GM12878 (cell line): ENCODE data around the gene MAP2K7. TPM values are rescaled to one million over a fixed set of nuclear protein-coding genes. Genes with fewer than 3 reads are reported as not detected.

Experiments used
- ATAC-seq: fragments of 200-7000 bp; cut with Tn5 transposase; 3 replicates; pipeline ENCODE4 v1.9.1; 2020; ENCODE audit warnings: mild to moderate bottlenecking, moderate library complexity
- BruUV-seq: library from RNA; stranded (reverse); fragments of 400-500 nt; replicated peaks from 2 replicates; lab custom pipeline; 2021; lab: Mats Ljungman, UMichigan
- CTCF ChIA-PET: fragments of 300-600 bp; sonication (Branson Sonifier 250); formaldehyde crosslinking; extraction: SDS; loops from one replicate; lab custom pipeline; 2021; ENCODE audit warnings: inconsistent platforms; lab: Yijun Ruan, JAX
- POLR2A ChIA-PET: fragments of 350-600 bp; formaldehyde crosslinking; extraction: SDS; loops from one replicate; lab custom pipeline; 2021; ENCODE audit warnings: inconsistent platforms; lab: Charles Lee
- RAD21 ChIA-PET: fragments of 300-600 bp; sonication (Branson Sonifier 250); formaldehyde crosslinking; loops from one replicate; lab custom pipeline; 2023; ENCODE audit warnings: antibody characterized with exemption; ENCODE audit not compliant: unreplicated experiment; lab: Charles Lee
- SMC1A ChIA-PET: fragments of 300-600 bp; sonication (Branson Sonifier 250); formaldehyde crosslinking; loops from one replicate; lab custom pipeline; 2023; ENCODE audit not compliant: unreplicated experiment, uncharacterized antibody; lab: Charles Lee
- DNase-seq: peaks from one replicate; pipeline ENCODE4 v3.0.0-alpha.2; 2011; ENCODE audit warnings: low read depth, low spot score
- FAIRE-seq: peaks from 3 replicates; lab custom pipeline; 2011; peaks lifted over from hg19 to GRCh38; lab: Jason Lieb, UNC
- H2AFZ ChIP-seq: 2 replicates; pipeline ENCODE4 v1.6.0; 2011; ENCODE audit warnings: low read depth, low read length, control low read depth; ENCODE audit not compliant: control insufficient read depth
- H3K27ac ChIP-seq: 2 replicates; pipeline ENCODE4 v1.5.1; 2011; ENCODE audit warnings: control low read depth; ENCODE audit not compliant: control insufficient read depth, insufficient read depth
- H3K27me3 ChIP-seq, 2 experiments: replicated peaks in 1 of 2; 2 replicates each; pipeline versions ENCODE4 v1.6.0 to v1.6.1; 2011; ENCODE audit warnings: low read length in 1 of 2; ENCODE audit not compliant: control insufficient read depth in 2 of 2, insufficient read depth in 2 of 2
- H3K36me3 ChIP-seq, 2 experiments: 2 replicates each; pipeline ENCODE4 v1.5.1; 2011; ENCODE audit warnings: low read length in 1 of 2; ENCODE audit not compliant: control insufficient read depth in 2 of 2, insufficient read depth in 2 of 2
- H3K4me1 ChIP-seq: 2 replicates; pipeline ENCODE4 v1.6.1; 2011; ENCODE audit warnings: mild to moderate bottlenecking, low read length, moderate library complexity, mixed read lengths; ENCODE audit not compliant: control insufficient read depth, insufficient read depth
- H3K4me2 ChIP-seq: 2 replicates; pipeline ENCODE4 v1.6.0; 2011; ENCODE audit warnings: control low read depth; ENCODE audit not compliant: control insufficient read depth, insufficient read depth
- H3K4me3 ChIP-seq: fragments of 200-600 bp; sonication (generic); 2 replicates; pipeline ENCODE4 v1.5.1; 2016
- H3K79me2 ChIP-seq: 2 replicates; pipeline ENCODE4 v1.6.0; 2011; ENCODE audit warnings: low read length; ENCODE audit not compliant: control insufficient read depth, insufficient read depth
- H3K9ac ChIP-seq: 2 replicates; pipeline ENCODE4 v1.8.0; 2011; ENCODE audit warnings: low read length, control low read depth, mixed read lengths; ENCODE audit not compliant: control insufficient read depth, insufficient read depth
- H3K9me3 ChIP-seq: replicated peaks from 3 replicates; pipeline ENCODE4 v1.5.1; 2011; ENCODE audit warnings: mild to moderate bottlenecking, low read length; ENCODE audit not compliant: control insufficient read depth, insufficient read depth
- H4K20me1 ChIP-seq: 2 replicates; pipeline ENCODE4 v1.6.0; 2011; ENCODE audit not compliant: control insufficient read depth, insufficient read depth
- BCL3 ChIP-seq: IDR thresholded peaks from 2 replicates; pipeline ENCODE4 v1.6.1; 2011; ENCODE audit warnings: borderline replicate concordance, low read depth, mild to moderate bottlenecking, moderate library complexity, low read length; ENCODE audit not compliant: insufficient read depth, poor library complexity, severe bottlenecking
- LARP7 ChIP-seq: fragments of 450-650 bp; IDR thresholded peaks from 2 replicates; pipeline ENCODE4 v1.6.1; 2017; ENCODE audit warnings: mild to moderate bottlenecking
- MYC ChIP-seq: IDR thresholded peaks from 2 replicates; pipeline ENCODE4 v1.6.1; 2011; ENCODE audit warnings: mild to moderate bottlenecking, low read length, moderate library complexity, inconsistent platforms; ENCODE audit not compliant: insufficient read depth, insufficient replicate concordance, insufficient read length, severe bottlenecking
- NFYA ChIP-seq: IDR thresholded peaks from 2 replicates; pipeline ENCODE4 v1.6.1; 2011; ENCODE audit warnings: low read depth, mild to moderate bottlenecking, low read length, improper control_type of control experiment, borderline replicate concordance
- POLR2A ChIP-seq: IDR thresholded peaks from 2 replicates; pipeline ENCODE4 v1.6.1; 2011; ENCODE audit warnings: low read depth, mild to moderate bottlenecking, low read length
- POLR2AphosphoS5 ChIP-seq: IDR thresholded peaks from 2 replicates; pipeline ENCODE4 v1.6.1; 2011; ENCODE audit warnings: mild to moderate bottlenecking, low read length, inconsistent platforms
- WGBS: methylation state at CpG from one replicate; pipeline ENCODE4 v1.1.6; 2016; ENCODE audit warnings: low lambda C conversion rate; ENCODE audit not compliant: insufficient replicate concordance, insufficient coverage; ENCODE audit errors: missing lambda C conversion rate; 5-methylcytosine and 5-hydroxymethylcytosine counted together
- in situ Hi-C: fragments of 300-500 bp; cut with MboI; formaldehyde crosslinking; loops from 9 replicates; pipeline ENCODE4 v1.14.3; 2018; ENCODE audit warnings: mixed read lengths
- intact Hi-C: fragments of 100-400 bp; cut with micrococcal nuclease; formaldehyde crosslinking; loops from one replicate; pipeline ENCODE4 v1.14.2; 2022; ENCODE audit not compliant: unreplicated experiment
- polyA plus RNA-seq, 11 experiments: library from polyadenylated mRNA; depleted of rRNA in 4 of 11; unstranded in 6 of 11; stranded (reverse) in 5 of 11; fragments of >200 nt; fragmentation: Nextera tagmentation in 4 of 11; fragmentation: Illumina TruSeq in 1 of 11; extraction: Ambion mirVana in 4 of 11; extraction: Trizol in 1 of 11; gene quantifications; 1 replicate in 1 of 11; 2 replicates in 10 of 11; pipeline versions ENCODE4 v1.2.1 to v1.2.3, GENCODE V29; 2011 to 2016; ENCODE audit warnings: inconsistent platforms in 2 of 11, missing spikeins in 2 of 11, low read depth in 1 of 11
- total RNA-seq, 4 experiments: library from RNA; depleted of rRNA in 3 of 4; stranded (reverse); fragments of >200 nt in 3 of 4; fragmentation: Illumina TruSeq in 1 of 4; extraction: Trizol in 1 of 4; gene quantifications; 2 replicates each; pipeline versions ENCODE4 v1.2.1 to v1.2.3, GENCODE V29; 2013 to 2021

Gene MAP2K7
- total and polyA plus RNA-seq, 10 of the 15 experiments (the other 5 are each of a cell fraction or from before 2014, with no cell fraction given): 0.34 to 32.2 (median 6.7) TPM

GRCh38 chr19:7905859-7906258, 2.2 kb downstream of the MAP2K7 start:
- no peaks in the 10 kb centered on the region for H3K27me3 ChIP-seq
- intact Hi-C loops (loop anchor here (10.0 kb wide), 1 partner anchor 221 kb away; the partner anchor contains the start of gene TRAPPC5), in situ Hi-C loops (no loop called here)
- ChIA-PET SMC1A (no interaction called here), CTCF (no interaction called here), RAD21 (no interaction called here)
- WGBS: 94% methylated on average over 8 of the region's 10 CpGs
- no peak for DNase-seq
- H3K36me3 ChIP-seq: peaks cover 0 to 5% of the 10 kb centered on the region in 2 experiments; a peak in 2 of 4 replicates
- H3K9me3 ChIP-seq: no peaks in the 10 kb centered on the region
- no peak overlapping the region for H3K9ac ChIP-seq
- no TSS peak for BruUV-seq
- ATAC-seq: no peak
- H2AFZ ChIP-seq: no peak overlapping the region
- H4K20me1 ChIP-seq: peaks cover 9% of the 10 kb centered on the region; the same call in 1 of the 2 replicates
- peaks cover 14% of the 10 kb centered on the region for H3K4me1 ChIP-seq
- no peak for FAIRE-seq
- peak overlapping the region; percentile 38; the same call in 1 of the 2 replicates for H3K4me2 ChIP-seq
- H3K79me2 ChIP-seq: peaks cover 36% of the 10 kb centered on the region
- H3K27ac ChIP-seq: no peak overlapping the region
- H3K4me3 ChIP-seq: no peak overlapping the region
- TF ChIP-seq NFYA (no peak), POLR2A (peak; percentile 18; the same call in 1 of the 2 replicates)
- TF ChIP-seq, all 136 proteins: peak for 1
- POLR2A ChIA-PET: interaction anchor here (0.6 kb wide), 1 partner anchor 364 kb away, joined by 4 read pairs; no protein-coding TSS in a partner anchor

- TF ChIP-seq MYC: no peak
- 0 out of 2 replicates have a peak, but pooled peaks have one; percentile 36 for TF ChIP-seq POLR2AphosphoS5
- TF ChIP-seq POLR2A: peak; percentile 48
- TF ChIP-seq BCL3: peak; percentile 96
- TF ChIP-seq LARP7: no peak
- TF ChIP-seq, all 136 proteins: peak for 3
- H3K36me3 ChIP-seq: peaks cover 0 to 11% of the 10 kb centered on the region in 2 experiments; a peak in 3 of 4 replicates
- 86% methylated on average over 14 of the region's 19 CpGs for WGBS
- CTCF ChIA-PET: interaction anchor here (0.7 kb wide), 1 partner anchor 10 kb away, joined by 3 read pairs; no protein-coding TSS in a partner anchor
- H3K27me3 ChIP-seq: no peaks in the 10 kb centered on the region
- no peak overlapping the region for H3K4me3 ChIP-seq
- intact Hi-C loops (loop anchor here (10.0 kb wide), 1 partner anchor 222 kb away; the partner anchor contains the start of gene TRAPPC5), in situ Hi-C loops (no loop called here)
- POLR2A ChIA-PET: no interaction called here
- no peak overlapping the region for H2AFZ ChIP-seq
- DNase-seq: no peak
- H4K20me1 ChIP-seq: peaks cover 9% of the 10 kb centered on the region; the same call in 1 of the 2 replicates
- SMC1A ChIA-PET: no interaction called here
- no peak overlapping the region for H3K4me2 ChIP-seq
- H3K79me2 ChIP-seq: peaks cover 36% of the 10 kb centered on the region
- H3K9ac ChIP-seq: no peak overlapping the region
- no peak for ATAC-seq
- no peak overlapping the region for H3K27ac ChIP-seq
- H3K4me1 ChIP-seq: peaks cover 14% of the 10 kb centered on the region
- H3K9me3 ChIP-seq: no peaks in the 10 kb centered on the region
- FAIRE-seq: no peak
- RAD21 ChIA-PET: no interaction called here
- no TSS peak for BruUV-seq
These were observed 3.4 kb downstream of the MAP2K7 start for GRCh38 chr19:7907122-7907521.
